Lung (tissue), 12 donors: ENCODE results near the gene HTR1B. TPM values are rescaled to one million over a fixed set of nuclear protein-coding genes. Genes with fewer than 3 reads are reported as not detected.

Experiments
- ATAC-seq: fragments of 200-7000 bp; cut with Tn5 transposase; one replicate; pipeline ENCODE4 v1.9.1; 2020; ENCODE audit warnings: moderate number of reproducible peaks; ENCODE audit not compliant: insufficient read depth, low FRiP score
- DNase-seq, 3 donors: peaks; one replicate each; pipeline ENCODE4 v3.0.0-alpha.2; 2013 to 2017
- H3K27ac ChIP-seq, 2 donors: one replicate each; pipeline ENCODE4 v1.5.1; 2013; ENCODE audit warnings: mild to moderate bottlenecking in 2 of 2, moderate library complexity in 2 of 2, control low read depth in 1 of 2, inconsistent platforms in 1 of 2, low read depth in 1 of 2, low read length in 1 of 2
- H3K27me3 ChIP-seq, 3 donors: one replicate each; pipeline ENCODE4 v1.5.1; 2013; ENCODE audit warnings: low read length in 2 of 3; ENCODE audit not compliant: control insufficient read depth in 3 of 3, insufficient read depth in 3 of 3
- H3K36me3 ChIP-seq, 4 donors: one replicate each; pipeline ENCODE4 v1.5.1; 2013; ENCODE audit warnings: low read length in 4 of 4, mild to moderate bottlenecking in 1 of 4, moderate library complexity in 1 of 4; ENCODE audit not compliant: control insufficient read depth in 4 of 4, insufficient read depth in 4 of 4
- H3K4me1 ChIP-seq, 5 donors: one replicate each; pipeline ENCODE4 v1.5.1; 2013; ENCODE audit warnings: low read length in 5 of 5, mild to moderate bottlenecking in 2 of 5, moderate library complexity in 1 of 5; ENCODE audit not compliant: control insufficient read depth in 5 of 5, insufficient read depth in 5 of 5
- H3K4me3 ChIP-seq: one replicate; pipeline ENCODE4 v1.5.1; 2013; ENCODE audit warnings: mild to moderate bottlenecking, control low read depth, moderate library complexity
- H3K9ac ChIP-seq, 2 donors: one replicate each; pipeline ENCODE4 v1.5.1; 2013; ENCODE audit warnings: low read length in 2 of 2, control low read depth in 1 of 2; ENCODE audit not compliant: insufficient read depth in 1 of 2
- H3K9me3 ChIP-seq, 4 donors: one replicate each; pipeline ENCODE4 v1.5.1; 2013; ENCODE audit warnings: low read length in 3 of 4, mild to moderate bottlenecking in 1 of 4, moderate library complexity in 1 of 4; ENCODE audit not compliant: control insufficient read depth in 4 of 4, insufficient read depth in 3 of 4
- CTCF ChIP-seq: IDR thresholded peaks from 2 replicates; pipeline ENCODE4 v1.5.1; 2012; ENCODE audit warnings: mild to moderate bottlenecking; ENCODE audit errors: control extremely low read depth, extremely low read depth
- WGBS, 2 donors: extraction: QIAGEN DNeasy Blood & Tissue Kit; methylation state at CpG; one replicate each; pipeline ENCODE4 v1.1.7; 2013; 5-methylcytosine and 5-hydroxymethylcytosine counted together
- polyA plus RNA-seq, 2 donors: library from polyadenylated mRNA; stranded (reverse); fragments of 200-250 nt; gene quantifications; one replicate each; pipeline ENCODE4 v1.2.1, GENCODE V29; 2013
- total RNA-seq, 2 donors: library from RNA; depleted of rRNA in 1 of 2; stranded (reverse); fragments of >200 nt in 1 of 2; gene quantifications; one replicate each; pipeline ENCODE4 v1.2.1, GENCODE V29; 2014 to 2021
- donor health status: control.
- donor health status: control.
- donor health status: Bipolar disorder and iron deficiency.
- donor health status: healthy.
- donor health status: DM: yes; HTN: yes; CAD: no.

The HTR1B gene
- total and polyA plus RNA-seq, 4 donors, result 0.03 to 0.64 (median 0.06) TPM; not detected in 1

DNA sequence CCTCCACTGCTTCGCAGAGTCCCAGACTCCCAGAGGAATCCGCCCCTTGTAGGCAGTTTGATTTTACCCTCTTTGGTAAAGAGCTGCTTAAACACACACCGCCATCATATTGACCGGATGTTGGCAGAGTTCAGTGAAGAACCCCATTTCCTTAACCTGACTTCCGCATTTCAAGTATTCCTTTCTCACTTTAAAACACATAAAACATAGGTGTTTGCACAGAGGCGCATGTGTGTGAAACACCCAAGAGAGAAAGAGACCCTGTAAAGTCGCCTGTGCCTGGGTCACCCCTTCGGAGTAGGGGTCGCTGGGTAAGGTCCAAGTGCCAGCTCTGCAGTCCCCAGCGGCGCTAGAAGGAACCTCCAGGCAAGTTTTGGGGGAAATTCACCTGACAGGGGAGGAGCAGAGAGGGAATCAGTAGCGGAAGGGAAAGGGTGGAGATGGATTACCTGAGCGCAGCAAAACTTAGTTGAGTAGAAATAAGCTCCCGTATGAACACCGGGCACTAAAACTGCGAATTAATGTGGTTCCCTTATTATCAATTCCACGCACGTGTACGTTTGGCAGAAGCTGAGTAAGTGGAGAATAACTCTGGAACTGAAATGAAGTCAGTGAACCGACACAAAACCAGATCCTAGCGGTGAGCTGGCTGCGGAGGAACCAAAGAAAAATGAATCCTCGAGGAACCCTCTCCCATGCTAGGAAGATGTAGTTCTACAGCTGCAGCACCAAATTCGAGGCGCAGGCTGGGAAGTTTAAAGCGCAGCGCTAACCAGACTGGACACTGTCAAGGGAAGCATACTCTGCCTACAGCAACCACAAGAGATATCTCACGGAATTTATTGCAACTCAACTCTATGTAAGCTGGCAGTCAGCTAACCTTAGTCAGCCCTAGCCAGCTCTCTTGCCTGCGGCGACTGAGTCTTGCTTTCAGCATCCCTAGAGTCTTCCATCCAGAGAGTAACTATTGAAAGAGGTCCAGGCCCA lies 3.5 kb upstream of the HTR1B start:
- Histone ChIP-seq H3K27me3 (peaks cover 8 to 60% (median 53%) of the 10 kb centered on the region in 3 donors), H3K4me1 (peaks cover 0 to 19% (median 8%) of the 10 kb centered on the region in 5 donors), H3K9ac (peak overlapping the region in 1 of 2 donors; percentile 35), H3K27ac (no peak overlapping the region), H3K4me3 (peak overlapping the region; percentile 41), H3K9me3 (peaks cover 0 to 18% (median 0%) of the 10 kb centered on the region in 4 donors), H3K36me3 (no peaks in the 10 kb centered on the region)
- DNase-seq, result peak; percentile 25 to 57 (median 50)
- TF ChIP-seq CTCF, result no peak
- WGBS, 2 donors, result 14 to 16% methylated on average over 30 of the region's 30 CpGs
- peak; percentile 44 for ATAC-seq

- peak; percentile 54 for ATAC-seq
- Histone ChIP-seq H3K9ac (peak overlapping the region in 1 of 2 donors; percentile 35), H3K4me3 (peak overlapping the region; percentile 41), H3K9me3 (peaks cover 0 to 18% (median 0%) of the 10 kb centered on the region in 4 donors), H3K36me3 (no peaks in the 10 kb centered on the region), H3K27me3 (peaks cover 8 to 65% (median 60%) of the 10 kb centered on the region in 3 donors), H3K4me1 (peaks cover 0 to 19% (median 8%) of the 10 kb centered on the region in 5 donors), H3K27ac (no peak overlapping the region)
- no peak for TF ChIP-seq CTCF
- DNase-seq, result peak; percentile 70 to 78 (median 74)
- WGBS, 2 donors, result 0 to 1% methylated on average over 17 of the region's 17 CpGs
Observed at GRCh38 chr6:77466055-77466450, 2.8 kb upstream of the HTR1B start.

DNA sequence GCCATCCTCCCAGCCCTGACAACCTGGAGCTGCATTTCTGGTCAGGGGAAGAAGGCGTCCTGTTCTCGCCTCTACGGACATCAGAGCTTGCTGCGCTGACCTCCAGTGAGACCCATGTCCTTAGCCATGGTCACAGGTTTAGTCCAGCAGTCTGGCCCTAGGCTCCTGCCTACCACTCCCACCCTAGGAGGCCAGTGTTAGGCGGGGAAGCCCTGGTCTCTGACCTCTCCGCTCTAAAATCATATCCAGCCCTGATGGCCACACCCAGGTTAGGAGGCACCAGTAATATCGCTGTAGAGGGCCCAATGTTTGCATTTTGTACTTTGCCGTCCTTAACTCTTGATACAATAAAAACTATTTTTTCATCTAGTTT lies 1.2 kb upstream of the HTR1B start:
- 18 to 26% methylated on average over 8 of the region's 8 CpGs for WGBS, 2 donors
- no peak for ATAC-seq
- Histone ChIP-seq H3K4me3 (no peak overlapping the region), H3K9ac (no peak overlapping the region), H3K9me3 (peaks cover 0 to 18% (median 0%) of the 10 kb centered on the region in 4 donors), H3K4me1 (peaks cover 0 to 19% (median 8%) of the 10 kb centered on the region in 5 donors), H3K36me3 (no peaks in the 10 kb centered on the region), H3K27ac (no peak overlapping the region), H3K27me3 (peaks cover 8 to 73% (median 72%) of the 10 kb centered on the region in 3 donors)
- no peak for DNase-seq
- no peak for TF ChIP-seq CTCF
